GM19239 (cell line): Measurements from ENCODE around the gene RMND5A.

ENCODE experiments used
- DNase-seq: peaks from one replicate; pipeline ENCODE4 v3.0.0; 2011; ENCODE audit warnings: low spot score; ENCODE audit not compliant: insufficient read length
- FAIRE-seq: peaks from 2 replicates; lab custom pipeline; 2011; peaks lifted over from hg19 to GRCh38; lab: Jason Lieb, UNC

Gene RMND5A

GRCh38 chr2:86821842-86822241, 101.8 kb downstream of the RMND5A start:
- FAIRE-seq (no peak), DNase-seq (no peak)

- no peak for FAIRE-seq
- no peak for DNase-seq
These were observed 102.7 kb downstream of the RMND5A start for GRCh38 chr2:86822668-86823345.

GRCh38 chr2:86825036-86825692, 105.1 kb downstream of the RMND5A start:
- DNase-seq (no peak), FAIRE-seq (no peak)

- DNase-seq, result no peak
- FAIRE-seq, result no peak
These were observed 105.7 kb downstream of the RMND5A start for GRCh38 chr2:86825693-86826381.

- FAIRE-seq (no peak), DNase-seq (no peak)
These were observed 106.9 kb downstream of the RMND5A start for GRCh38 chr2:86826951-86827350.
